Muscle layer of duodenum (tissue), 2 donors: ENCODE measurements around the gene PLS1.

Experiments
- H3K27ac ChIP-seq: one replicate; pipeline ENCODE4 v1.7.0; 2013; ENCODE audit warnings: mild to moderate bottlenecking, low read length
- H3K27me3 ChIP-seq: one replicate; pipeline ENCODE4 v1.7.0; 2013; ENCODE audit warnings: low read depth, mild to moderate bottlenecking, control low read depth, low read length
- H3K36me3 ChIP-seq, 2 donors: one replicate each; pipeline ENCODE4 v1.7.0; 2013; ENCODE audit warnings: low read length in 2 of 2, control low read depth in 1 of 2, mild to moderate bottlenecking in 1 of 2; ENCODE audit not compliant: insufficient read depth in 2 of 2, control insufficient read depth in 1 of 2
- H3K4me1 ChIP-seq, 2 donors: one replicate each; pipeline ENCODE4 v1.7.0; 2013; ENCODE audit warnings: low read length in 2 of 2, mild to moderate bottlenecking in 2 of 2, control low read depth in 1 of 2, moderate library complexity in 1 of 2; ENCODE audit not compliant: insufficient read depth in 2 of 2, control insufficient read depth in 1 of 2
- H3K4me3 ChIP-seq, 2 donors: one replicate each; pipeline ENCODE4 v1.7.0; 2013; ENCODE audit warnings: low read length in 2 of 2, low read depth in 1 of 2, mild to moderate bottlenecking in 1 of 2
- H3K9me3 ChIP-seq, 2 donors: one replicate each; pipeline ENCODE4 v1.7.0; 2013; ENCODE audit warnings: low read length in 2 of 2, control low read depth in 1 of 2, mild to moderate bottlenecking in 1 of 2; ENCODE audit not compliant: control insufficient read depth in 1 of 2
- donor health status: healthy.

PLS1 gene

DNA sequence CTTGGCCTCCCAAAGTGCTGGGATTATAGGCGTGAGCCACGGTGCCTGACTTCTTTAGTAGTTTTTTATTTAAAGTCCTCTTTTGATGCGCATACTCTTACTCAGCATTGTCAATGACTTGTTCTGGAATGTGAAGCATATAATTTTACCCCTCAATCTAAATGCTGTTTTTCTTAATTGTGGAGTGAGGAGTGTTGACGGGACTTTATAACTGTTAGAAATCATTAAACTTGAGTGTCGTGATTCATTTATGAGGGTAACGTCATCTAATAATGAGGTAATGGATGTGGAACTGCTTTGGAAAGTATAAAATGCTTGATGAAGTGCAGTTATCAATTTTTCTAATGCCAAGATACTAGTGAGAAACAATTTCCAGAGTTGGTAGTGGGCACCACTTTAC, 48.3 kb downstream of the PLS1 start:
- no peaks in the 10 kb centered on the region for H3K36me3 ChIP-seq

GRCh38 chr3:142645236-142645793, 49.1 kb downstream of the PLS1 start:
- no peaks in the 10 kb centered on the region for H3K9me3 ChIP-seq
- H3K4me1 ChIP-seq = no peaks in the 10 kb centered on the region
- no peak overlapping the region for H3K4me3 ChIP-seq
- H3K36me3 ChIP-seq = no peaks in the 10 kb centered on the region
- no peaks in the 10 kb centered on the region for H3K27me3 ChIP-seq
- H3K27ac ChIP-seq = no peak overlapping the region

More for the DNA sequence above, 48.3 kb downstream of the PLS1 start:
- Histone ChIP-seq H3K4me3 (no peak overlapping the region), H3K27ac (no peak overlapping the region), H3K4me1 (no peaks in the 10 kb centered on the region), H3K27me3 (no peaks in the 10 kb centered on the region), H3K9me3 (no peaks in the 10 kb centered on the region)

- no peaks in the 10 kb centered on the region for H3K4me1 ChIP-seq
- H3K4me3 ChIP-seq = no peak overlapping the region
- H3K9me3 ChIP-seq = no peaks in the 10 kb centered on the region
- H3K27me3 ChIP-seq = no peaks in the 10 kb centered on the region
- H3K27ac ChIP-seq = no peak overlapping the region
- H3K36me3 ChIP-seq = no peaks in the 10 kb centered on the region
These were observed 50.0 kb downstream of the PLS1 start for GRCh38 chr3:142646020-142646785.

- no peaks in the 10 kb centered on the region for H3K9me3 ChIP-seq
- no peak overlapping the region for H3K4me3 ChIP-seq
- no peaks in the 10 kb centered on the region for H3K27me3 ChIP-seq
- no peak overlapping the region for H3K27ac ChIP-seq
- no peaks in the 10 kb centered on the region for H3K36me3 ChIP-seq
- no peaks in the 10 kb centered on the region for H3K4me1 ChIP-seq
These were observed 51.7 kb downstream of the PLS1 start for GRCh38 chr3:142647856-142648255.

- Histone ChIP-seq H3K36me3 (no peaks in the 10 kb centered on the region), H3K9me3 (no peaks in the 10 kb centered on the region), H3K27ac (no peak overlapping the region), H3K27me3 (no peaks in the 10 kb centered on the region), H3K4me3 (no peak overlapping the region), H3K4me1 (no peaks in the 10 kb centered on the region)
These were observed 52.8 kb downstream of the PLS1 start for GRCh38 chr3:142648950-142649349.

DNA sequence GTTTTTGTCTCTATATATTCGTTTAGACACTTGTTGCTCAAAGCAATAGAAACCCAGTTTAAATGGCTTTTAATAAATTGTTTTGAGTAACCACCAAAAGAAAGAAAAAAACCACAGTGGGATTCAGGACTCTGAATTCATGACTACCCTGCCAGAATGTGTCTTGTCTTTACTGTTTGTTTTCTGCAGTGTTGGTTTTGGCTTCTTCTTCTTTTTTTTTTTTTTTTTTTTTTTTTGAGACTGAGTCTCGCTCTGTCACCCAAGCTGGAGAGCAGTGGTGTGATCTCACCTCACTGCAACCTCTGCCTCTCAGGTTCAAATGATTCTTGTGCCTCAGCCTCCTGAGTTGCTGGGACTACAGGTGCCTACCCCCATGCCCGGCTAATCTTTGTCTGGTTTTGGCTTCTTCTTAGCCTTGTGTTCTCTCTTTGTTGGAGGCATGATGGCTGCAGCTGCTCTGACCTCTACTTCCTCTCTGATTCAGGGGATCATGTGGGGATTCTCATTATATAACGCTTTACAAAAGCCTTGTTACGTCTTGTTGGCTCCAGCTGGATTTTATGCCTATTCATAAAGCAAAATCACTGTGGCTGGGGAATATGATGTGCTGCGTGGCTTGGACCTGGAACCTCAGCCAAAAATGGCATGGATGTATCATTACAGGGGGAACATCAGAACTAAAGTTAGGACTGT, 54.0 kb downstream of the PLS1 start:
- Histone ChIP-seq H3K27ac (no peak overlapping the region), H3K27me3 (no peaks in the 10 kb centered on the region), H3K36me3 (no peaks in the 10 kb centered on the region), H3K4me3 (no peak overlapping the region), H3K9me3 (no peaks in the 10 kb centered on the region), H3K4me1 (no peaks in the 10 kb centered on the region)

- Histone ChIP-seq H3K4me3 (no peak overlapping the region), H3K36me3 (no peaks in the 10 kb centered on the region), H3K27ac (no peak overlapping the region)
These were observed 55.5 kb downstream of the PLS1 start for GRCh38 chr3:142651711-142652110.

DNA sequence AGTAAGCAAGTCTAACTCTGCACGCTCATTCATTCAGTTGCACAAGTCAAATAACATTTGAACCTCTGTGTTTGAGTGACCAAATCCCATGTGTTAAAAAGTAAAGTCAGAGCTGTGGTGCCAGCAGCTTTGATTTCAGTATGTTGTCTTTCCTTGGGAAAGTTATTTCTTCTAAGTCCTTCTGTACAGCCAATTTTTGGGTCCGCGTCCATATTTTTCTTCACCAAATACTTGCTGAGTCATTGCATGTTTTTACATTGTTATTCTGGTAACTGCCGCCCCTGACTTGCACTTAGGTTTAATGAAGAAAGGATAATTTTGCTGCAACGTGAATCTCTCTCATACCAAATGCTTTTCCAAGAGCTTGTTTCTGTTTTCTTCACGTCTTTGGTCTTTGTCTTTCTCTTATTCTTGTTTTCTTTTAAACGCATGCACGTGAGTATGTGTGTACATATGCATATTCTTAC, 56.7 kb downstream of the PLS1 start:
- no peak overlapping the region for H3K4me3 ChIP-seq
- H3K27ac ChIP-seq = no peak overlapping the region
- no peaks in the 10 kb centered on the region for H3K4me1 ChIP-seq
- no peaks in the 10 kb centered on the region for H3K9me3 ChIP-seq
- H3K36me3 ChIP-seq = no peaks in the 10 kb centered on the region
- H3K27me3 ChIP-seq = no peaks in the 10 kb centered on the region

More at GRCh38 chr3:142651711-142652110, 55.5 kb downstream of the PLS1 start:
- Histone ChIP-seq H3K27me3 (no peaks in the 10 kb centered on the region), H3K4me1 (no peaks in the 10 kb centered on the region), H3K9me3 (no peaks in the 10 kb centered on the region)

- no peak overlapping the region for H3K4me3 ChIP-seq
- no peak overlapping the region for H3K27ac ChIP-seq
- H3K36me3 ChIP-seq = no peaks in the 10 kb centered on the region
- no peaks in the 10 kb centered on the region for H3K27me3 ChIP-seq
- no peaks in the 10 kb centered on the region for H3K4me1 ChIP-seq
- no peaks in the 10 kb centered on the region for H3K9me3 ChIP-seq
These were observed 60.4 kb downstream of the PLS1 start for GRCh38 chr3:142656575-142656974.

GRCh38 chr3:142657033-142657432, 60.8 kb downstream of the PLS1 start:
- Histone ChIP-seq H3K9me3 (no peaks in the 10 kb centered on the region), H3K4me1 (no peaks in the 10 kb centered on the region), H3K27me3 (no peaks in the 10 kb centered on the region), H3K36me3 (no peaks in the 10 kb centered on the region), H3K4me3 (no peak overlapping the region), H3K27ac (no peak overlapping the region)

- no peak overlapping the region for H3K27ac ChIP-seq
- no peak overlapping the region for H3K4me3 ChIP-seq
These were observed 64.2 kb downstream of the PLS1 start for GRCh38 chr3:142660383-142660782.

More at GRCh38 chr3:142660383-142660782, 64.2 kb downstream of the PLS1 start:
- Histone ChIP-seq H3K27me3 (no peaks in the 10 kb centered on the region), H3K36me3 (no peaks in the 10 kb centered on the region), H3K9me3 (no peaks in the 10 kb centered on the region), H3K4me1 (no peaks in the 10 kb centered on the region)
